PC-3 (cell line): ENCODE results near the gene NLGN1. TPM values are rescaled to one million over a fixed set of nuclear protein-coding genes. Genes with fewer than 3 reads are reported as not detected.

Experiments used
- ATAC-seq: fragments of 200-7000 bp; cut with Tn5 transposase; 2 replicates; pipeline ENCODE4 v1.9.1; 2020; ENCODE audit warnings: mild to moderate bottlenecking, moderate library complexity
- BruUV-seq: library from RNA; stranded (reverse); fragments of 400-500 nt; replicated peaks from 2 replicates; lab custom pipeline; 2021; lab: Mats Ljungman, UMichigan
- CTCF ChIA-PET: fragments of 300-600 bp; sonication (Branson Sonifier 250); formaldehyde crosslinking; loops from one replicate; lab custom pipeline; 2022; ENCODE audit warnings: antibody characterized with exemption; lab: Charles Lee
- POLR2A ChIA-PET: fragments of 300-600 bp; sonication (Branson Sonifier 250); formaldehyde crosslinking; loops from one replicate; lab custom pipeline; 2022; ENCODE audit warnings: antibody characterized with exemption; ENCODE audit not compliant: unreplicated experiment; lab: Charles Lee
- DNase-seq: peaks from one replicate; pipeline ENCODE4 v3.0.0-alpha.2; 2015
- H2AFZ ChIP-seq: fragments of 300-600 bp; sonication (generic); 2 replicates; pipeline ENCODE4 v1.6.0; 2016; ENCODE audit warnings: antibody characterized with exemption, low read length
- H3F3A ChIP-seq: fragments of 300-600 bp; sonication (generic); one replicate; pipeline ENCODE4 v1.6.0; 2017; ENCODE audit warnings: antibody characterized with exemption, low read length, control low read depth, mild to moderate bottlenecking; ENCODE audit not compliant: unreplicated experiment
- H3K27ac ChIP-seq: fragments of 300-600 bp; sonication (generic); 2 replicates; pipeline ENCODE4 v1.5.1; 2016; ENCODE audit warnings: mild to moderate bottlenecking, low read length
- H3K27me3 ChIP-seq: fragments of 300-600 bp; sonication (generic); 2 replicates; pipeline ENCODE4 v1.6.1; 2016; ENCODE audit warnings: low read length, mixed read lengths
- H3K36me3 ChIP-seq: fragments of 300-600 bp; sonication (generic); 2 replicates; pipeline ENCODE4 v1.6.1; 2016; ENCODE audit warnings: low read depth, mixed run types, low read length, mixed read lengths
- H3K4me1 ChIP-seq: fragments of 300-600 bp; sonication (generic); 2 replicates; pipeline ENCODE4 v1.5.1; 2016; ENCODE audit warnings: low read length; ENCODE audit not compliant: insufficient read depth
- H3K4me2 ChIP-seq: fragments of 300-600 bp; sonication (generic); 2 replicates; pipeline ENCODE4 v1.6.0; 2016; ENCODE audit warnings: low read length
- H3K4me3 ChIP-seq: fragments of 300-600 bp; sonication (generic); 2 replicates; pipeline ENCODE4 v1.5.1; 2016; ENCODE audit warnings: mild to moderate bottlenecking, low read length, mixed read lengths
- H3K79me2 ChIP-seq: fragments of 300-600 bp; sonication (generic); 2 replicates; pipeline ENCODE4 v1.6.1; 2017; ENCODE audit warnings: low read length, mixed read lengths
- H3K9ac ChIP-seq: fragments of 300-600 bp; sonication (generic); 2 replicates; pipeline ENCODE4 v1.6.0; 2016; ENCODE audit warnings: mild to moderate bottlenecking, low read length
- H3K9me2 ChIP-seq: fragments of 300-600 bp; sonication (generic); replicated peaks from 2 replicates; pipeline ENCODE4 v1.6.1; 2016; ENCODE audit warnings: mixed run types, low read length, mixed read lengths
- H3K9me3 ChIP-seq: fragments of 300-600 bp; sonication (generic); 2 replicates; pipeline ENCODE4 v1.6.1; 2016; ENCODE audit warnings: low read length, mixed read lengths
- H4K20me1 ChIP-seq: fragments of 300-600 bp; sonication (generic); 2 replicates; pipeline ENCODE4 v1.6.1; 2016; ENCODE audit warnings: low read length, mixed read lengths
- EZH2 ChIP-seq: fragments of 300-600 bp; sonication (generic); IDR thresholded peaks from one replicate; pipeline ENCODE4 v1.6.1; 2017; ENCODE audit warnings: antibody characterized with exemption, mild to moderate bottlenecking, low read length; ENCODE audit not compliant: unreplicated experiment
- EZH2phosphoT487 ChIP-seq: fragments of 300-600 bp; sonication (generic); IDR thresholded peaks from 2 replicates; pipeline ENCODE4 v1.6.1; 2018; ENCODE audit warnings: mild to moderate bottlenecking, antibody characterized with exemption, low read length, borderline replicate concordance
- intact Hi-C: fragments of 100-400 bp; cut with micrococcal nuclease; formaldehyde crosslinking; loops from 2 replicates; pipeline ENCODE4 v1.9.0; 2023
- total RNA-seq: library from RNA; depleted of rRNA; stranded (reverse); fragments of >200 nt; gene quantifications from 2 replicates; pipeline ENCODE4 v1.2.3, GENCODE V29; 2014
- TF ChIP-seq, protein P1 (sequence below): fragments of 300-600 bp; sonication (generic); conservative IDR thresholded peaks from 2 replicates; pipeline ENCODE4 v1.5.1; 2017; ENCODE audit warnings: antibody characterized with exemption, low read depth, mild to moderate bottlenecking, low read length

The NLGN1 gene
- total RNA-seq, 1 experiment from 2014 or later: 0.77 TPM

DNA sequence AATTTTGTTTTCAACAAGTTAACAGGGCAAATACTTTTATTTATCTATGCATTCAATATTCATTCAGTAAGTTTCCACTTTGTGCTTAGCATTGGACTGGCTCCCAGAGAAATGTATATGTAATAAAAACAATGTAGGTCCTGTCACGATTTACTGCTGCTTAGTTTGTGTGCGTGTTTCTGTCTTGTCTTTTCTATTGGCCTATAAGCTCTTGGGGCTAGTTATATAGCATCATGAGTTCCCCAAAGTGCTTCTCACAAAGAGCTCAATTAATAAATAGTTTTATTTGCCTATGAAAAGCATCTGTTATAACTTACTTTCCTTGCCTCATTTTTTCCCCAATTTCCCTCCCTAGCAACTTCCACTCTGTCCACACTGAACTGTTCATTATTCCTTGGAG lies 794.9 kb downstream of the NLGN1 start:
- BruUV-seq: no TSS peak
- no peaks in the 10 kb centered on the region for H3K9me3 ChIP-seq
- no peaks in the 10 kb centered on the region for H3K27me3 ChIP-seq
- ATAC-seq: no peak
- no peaks in the 10 kb centered on the region for H3K36me3 ChIP-seq
- intact Hi-C loops: no loop called here
- no peaks in the 10 kb centered on the region for H3K9me2 ChIP-seq
- DNase-seq: no peak
- no peak overlapping the region for H2AFZ ChIP-seq
- H3K4me2 ChIP-seq: no peak overlapping the region
- peaks cover under 1% of the 10 kb centered on the region for H3F3A ChIP-seq
- peaks cover 5% of the 10 kb centered on the region for H3K4me1 ChIP-seq
- TF ChIP-seq EZH2phosphoT487 (no peak), EZH2 (no peak)
- TF ChIP-seq, protein P1, sequence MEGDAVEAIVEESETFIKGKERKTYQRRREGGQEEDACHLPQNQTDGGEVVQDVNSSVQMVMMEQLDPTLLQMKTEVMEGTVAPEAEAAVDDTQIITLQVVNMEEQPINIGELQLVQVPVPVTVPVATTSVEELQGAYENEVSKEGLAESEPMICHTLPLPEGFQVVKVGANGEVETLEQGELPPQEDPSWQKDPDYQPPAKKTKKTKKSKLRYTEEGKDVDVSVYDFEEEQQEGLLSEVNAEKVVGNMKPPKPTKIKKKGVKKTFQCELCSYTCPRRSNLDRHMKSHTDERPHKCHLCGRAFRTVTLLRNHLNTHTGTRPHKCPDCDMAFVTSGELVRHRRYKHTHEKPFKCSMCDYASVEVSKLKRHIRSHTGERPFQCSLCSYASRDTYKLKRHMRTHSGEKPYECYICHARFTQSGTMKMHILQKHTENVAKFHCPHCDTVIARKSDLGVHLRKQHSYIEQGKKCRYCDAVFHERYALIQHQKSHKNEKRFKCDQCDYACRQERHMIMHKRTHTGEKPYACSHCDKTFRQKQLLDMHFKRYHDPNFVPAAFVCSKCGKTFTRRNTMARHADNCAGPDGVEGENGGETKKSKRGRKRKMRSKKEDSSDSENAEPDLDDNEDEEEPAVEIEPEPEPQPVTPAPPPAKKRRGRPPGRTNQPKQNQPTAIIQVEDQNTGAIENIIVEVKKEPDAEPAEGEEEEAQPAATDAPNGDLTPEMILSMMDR: no peak
- H4K20me1 ChIP-seq: no peaks in the 10 kb centered on the region
- no peaks in the 10 kb centered on the region for H3K79me2 ChIP-seq
- POLR2A ChIA-PET: no interaction called here
- H3K4me3 ChIP-seq: no peak overlapping the region
- CTCF ChIA-PET: no interaction called here
- no peak overlapping the region for H3K9ac ChIP-seq
- H3K27ac ChIP-seq: no peak overlapping the region

DNA sequence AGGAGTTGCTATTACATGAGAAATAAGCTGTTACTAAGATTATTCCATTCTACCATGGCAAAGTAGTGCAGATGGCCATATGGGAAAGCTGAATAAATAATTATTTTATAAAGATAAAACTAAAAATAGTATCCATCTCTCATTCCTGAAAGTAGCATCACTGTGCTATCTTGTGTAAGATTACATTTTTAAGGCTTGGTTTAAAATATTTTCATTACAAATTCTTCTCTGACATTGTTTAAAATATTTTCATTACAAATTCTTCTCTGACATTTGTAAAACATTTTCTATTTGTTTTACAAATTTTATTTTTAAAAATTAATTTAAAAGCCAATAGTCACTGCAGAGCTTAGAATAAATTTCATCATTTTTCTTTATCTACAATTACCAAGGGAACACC lies 796.1 kb downstream of the NLGN1 start:
- H4K20me1 ChIP-seq: no peaks in the 10 kb centered on the region
- H3K4me3 ChIP-seq: no peak overlapping the region
- CTCF ChIA-PET: no interaction called here
- no peaks in the 10 kb centered on the region for H3K9me3 ChIP-seq
- H3K9me2 ChIP-seq: no peaks in the 10 kb centered on the region
- ATAC-seq: no peak
- DNase-seq: no peak
- POLR2A ChIA-PET: no interaction called here
- intact Hi-C loops: no loop called here
- peaks cover 5% of the 10 kb centered on the region for H3F3A ChIP-seq
- H3K27ac ChIP-seq: no peak overlapping the region
- H3K79me2 ChIP-seq: no peaks in the 10 kb centered on the region
- peaks cover 16% of the 10 kb centered on the region for H3K4me1 ChIP-seq
- H3K4me2 ChIP-seq: no peak overlapping the region
- BruUV-seq: no TSS peak
- H3K9ac ChIP-seq: no peak overlapping the region
- H2AFZ ChIP-seq: no peak overlapping the region
- no peaks in the 10 kb centered on the region for H3K36me3 ChIP-seq
- H3K27me3 ChIP-seq: no peaks in the 10 kb centered on the region
- no peak for TF ChIP-seq EZH2
- TF ChIP-seq, protein P1: no peak
- no peak for TF ChIP-seq EZH2phosphoT487

DNA sequence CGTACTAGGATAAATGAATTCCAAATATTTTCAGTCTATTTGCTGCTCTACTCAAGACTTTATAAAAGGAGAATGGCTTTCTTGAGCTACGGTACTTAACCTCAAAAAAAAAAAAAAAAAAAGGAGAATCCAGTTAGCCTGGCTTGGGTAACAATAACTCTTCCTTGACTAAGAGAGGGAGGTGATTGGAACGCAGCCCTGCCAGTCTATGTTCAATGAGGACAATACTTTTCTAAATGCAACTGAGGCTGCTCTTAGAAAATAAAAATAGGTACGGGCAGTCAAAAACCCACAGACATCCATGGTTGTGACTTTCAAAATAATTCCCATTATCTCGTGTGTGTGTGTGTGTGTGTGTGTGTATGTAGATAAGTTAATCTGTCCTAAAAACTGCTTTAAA lies 799.9 kb downstream of the NLGN1 start:
- Histone ChIP-seq H3K27me3 (no peaks in the 10 kb centered on the region), H3K27ac (no peak overlapping the region), H3K9me2 (no peaks in the 10 kb centered on the region), H3K4me1 (peaks cover 40% of the 10 kb centered on the region), H3K36me3 (no peaks in the 10 kb centered on the region), H3K4me3 (no peak overlapping the region), H3K79me2 (no peaks in the 10 kb centered on the region), H3F3A (peaks cover 5% of the 10 kb centered on the region), H4K20me1 (no peaks in the 10 kb centered on the region), H3K4me2 (peak overlapping the region; percentile 43; the same call in 1 of the 2 replicates), H2AFZ (no peak overlapping the region), H3K9ac (no peak overlapping the region), H3K9me3 (no peaks in the 10 kb centered on the region)
- no peak for ATAC-seq
- POLR2A ChIA-PET: no interaction called here
- CTCF ChIA-PET: interaction anchor here (1.1 kb wide), 1 partner anchor 244 kb away, joined by 5 read pairs; no protein-coding TSS in a partner anchor
- TF ChIP-seq, protein P1: no peak
- TF ChIP-seq EZH2 (no peak), EZH2phosphoT487 (no peak)
- BruUV-seq: no TSS peak
- intact Hi-C loops: loop anchor here (5.0 kb wide), 2 partner anchors 80 to 135 kb away; no protein-coding TSS in a partner anchor
- no peak for DNase-seq
